ENCODE data around the gene CXorf65.
A peak's percentile ranks its signal among the peaks of the same experiment; 100 is the strongest.

The CXorf65 gene

DNA sequence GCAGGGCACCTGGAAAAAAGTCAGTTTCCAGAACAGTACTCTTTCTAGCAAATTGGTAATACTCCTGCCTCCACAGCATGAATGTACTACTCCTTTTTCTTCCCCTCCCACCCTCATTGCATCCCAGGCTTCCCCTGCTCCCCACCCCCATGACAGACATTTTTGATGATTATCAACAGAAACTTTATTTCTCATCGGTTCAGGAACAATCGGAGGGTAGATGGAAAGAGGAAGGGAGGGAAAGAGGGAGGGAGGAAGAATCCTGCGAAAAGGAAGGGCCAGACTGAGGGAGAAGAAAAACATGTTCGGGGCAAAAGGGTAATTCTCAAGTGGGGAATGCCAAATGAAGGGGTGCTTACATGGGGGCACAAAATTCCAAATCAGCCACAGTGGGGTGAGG lies 705 bp upstream of the CXorf65 start:
- no peak for DNase-seq (ENCODE audit: low spot score)

DNA sequence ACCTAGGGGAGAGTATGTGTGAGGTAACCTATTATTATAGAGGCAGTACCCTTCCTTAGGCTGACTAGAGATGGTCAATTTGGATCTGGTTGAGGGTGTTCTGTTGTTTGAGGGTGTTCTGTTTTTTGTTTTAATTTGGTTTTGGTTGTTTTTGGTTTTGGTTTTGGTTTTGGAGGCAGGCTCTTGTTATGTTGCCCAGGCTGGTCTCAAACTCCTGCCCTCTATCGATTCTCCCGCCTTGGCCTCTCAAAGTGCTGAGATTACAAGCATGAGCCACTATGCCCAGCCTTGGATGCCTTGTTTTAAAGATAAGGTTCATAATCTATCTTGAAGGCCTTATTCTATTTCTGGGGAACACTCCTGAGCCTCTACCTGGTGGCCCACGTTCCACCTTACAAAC lies 912 bp downstream of the CXorf65 start:
- DNase-seq (ENCODE audit: low spot score): no peak

DNA sequence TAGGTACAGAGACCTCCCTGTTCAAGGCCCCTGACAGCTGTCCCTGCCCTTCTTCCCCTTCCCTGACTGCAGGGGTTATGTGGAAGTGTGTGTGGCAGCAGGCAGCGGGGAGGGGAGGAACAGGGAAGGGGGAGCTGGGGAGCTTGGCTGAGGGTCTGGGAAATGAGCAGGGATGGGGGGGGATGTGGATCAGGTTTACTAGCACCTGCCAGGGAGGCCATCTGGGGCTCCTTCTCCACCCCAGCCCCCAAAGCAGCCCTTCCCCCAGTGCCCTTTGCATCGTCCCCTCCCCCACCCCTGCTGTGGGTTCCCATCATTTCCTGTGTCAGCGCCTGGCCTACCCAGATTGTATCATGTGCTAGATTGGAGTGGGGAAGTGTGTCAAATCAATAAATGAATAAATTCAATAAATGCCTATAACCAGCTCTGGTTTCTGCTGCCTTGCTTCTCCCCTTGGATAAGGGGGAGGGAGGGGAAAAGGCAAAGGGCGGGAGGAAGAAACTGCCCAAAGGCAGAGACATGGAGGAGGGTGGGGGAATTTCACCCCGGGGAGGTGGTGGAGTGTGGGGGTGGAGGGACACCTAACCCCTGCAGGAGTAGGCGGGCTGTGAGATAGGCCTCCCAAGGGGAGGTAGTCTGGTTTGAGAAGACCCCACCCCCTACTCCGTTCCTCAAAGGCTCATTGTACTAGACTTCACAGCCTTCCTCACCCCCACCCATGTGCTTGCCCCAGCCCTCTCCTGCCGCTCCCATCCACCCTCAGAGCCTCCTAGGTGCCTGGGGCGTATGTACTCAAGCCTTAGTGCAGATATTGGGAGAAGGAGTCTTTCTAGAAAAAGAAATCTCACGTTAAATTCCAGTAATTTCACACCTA lies 3.2 kb downstream of the CXorf65 start:
- DNase-seq (ENCODE audit: low spot score): peak; percentile 38

DNA sequence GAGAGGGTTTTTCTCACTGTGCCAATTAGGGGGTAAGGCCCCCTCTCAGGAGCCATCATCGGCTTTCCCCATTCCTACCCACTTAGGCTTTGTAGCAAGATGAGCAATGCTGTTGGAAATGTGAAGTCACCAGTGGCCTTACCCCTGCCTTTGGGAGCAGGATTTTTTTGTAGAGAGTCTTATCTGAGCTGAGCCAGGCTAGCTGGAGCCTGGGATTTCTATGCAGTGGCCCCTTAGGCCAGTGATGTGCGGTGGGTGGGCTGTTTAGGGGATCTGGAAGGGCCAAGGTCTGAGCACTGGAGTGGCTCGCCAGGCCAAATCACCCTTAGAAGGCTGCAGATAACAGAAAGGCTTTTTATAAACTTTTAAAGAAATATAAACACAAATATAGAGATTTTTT lies 4.2 kb downstream of the CXorf65 start:
- DNase-seq (ENCODE audit: low spot score): no peak

DNA sequence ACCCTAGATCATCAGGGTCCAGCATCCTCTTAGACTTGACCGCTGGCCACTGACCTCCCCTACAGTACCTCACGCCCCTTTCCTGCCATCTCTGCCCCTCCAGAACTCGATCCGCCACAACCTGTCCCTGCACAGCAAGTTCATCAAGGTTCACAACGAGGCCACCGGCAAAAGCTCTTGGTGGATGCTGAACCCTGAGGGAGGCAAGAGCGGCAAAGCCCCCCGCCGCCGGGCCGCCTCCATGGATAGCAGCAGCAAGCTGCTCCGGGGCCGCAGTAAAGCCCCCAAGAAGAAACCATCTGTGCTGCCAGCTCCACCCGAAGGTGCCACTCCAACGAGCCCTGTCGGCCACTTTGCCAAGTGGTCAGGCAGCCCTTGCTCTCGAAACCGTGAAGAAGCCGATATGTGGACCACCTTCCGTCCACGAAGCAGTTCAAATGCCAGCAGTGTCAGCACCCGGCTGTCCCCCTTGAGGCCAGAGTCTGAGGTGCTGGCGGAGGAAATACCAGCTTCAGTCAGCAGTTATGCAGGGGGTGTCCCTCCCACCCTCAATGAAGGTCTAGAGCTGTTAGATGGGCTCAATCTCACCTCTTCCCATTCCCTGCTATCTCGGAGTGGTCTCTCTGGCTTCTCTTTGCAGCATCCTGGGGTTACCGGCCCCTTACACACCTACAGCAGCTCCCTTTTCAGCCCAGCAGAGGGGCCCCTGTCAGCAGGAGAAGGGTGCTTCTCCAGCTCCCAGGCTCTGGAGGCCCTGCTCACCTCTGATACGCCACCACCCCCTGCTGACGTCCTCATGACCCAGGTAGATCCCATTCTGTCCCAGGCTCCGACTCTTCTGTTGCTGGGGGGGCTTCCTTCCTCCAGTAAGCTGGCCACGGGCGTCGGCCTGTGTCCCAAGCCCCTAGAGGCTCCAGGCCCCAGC lies 5.7 kb downstream of the CXorf65 start:
- DNase-seq (ENCODE audit: low spot score): no peak

DNA sequence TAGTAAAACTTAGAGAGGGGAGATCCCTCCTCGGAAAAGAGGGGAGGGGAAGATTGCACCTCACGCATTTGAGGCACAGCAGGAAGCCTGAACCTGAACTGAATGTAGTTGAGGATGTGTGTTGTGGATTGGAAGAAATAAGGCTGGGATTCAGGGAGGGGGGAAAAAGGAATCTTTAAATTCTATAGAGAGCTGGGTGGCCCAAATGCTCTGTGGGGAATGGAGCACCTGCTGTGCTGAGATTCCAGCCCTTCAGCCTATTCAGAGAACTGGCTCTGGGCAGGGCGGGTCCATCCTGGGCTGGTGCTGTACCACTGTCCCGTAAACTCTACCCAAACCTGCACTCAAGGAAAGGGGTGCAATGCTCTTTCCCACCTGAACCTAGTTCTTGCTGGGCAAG lies 6.8 kb downstream of the CXorf65 start:
- DNase-seq (ENCODE audit: low spot score): peak; percentile 13

DNA sequence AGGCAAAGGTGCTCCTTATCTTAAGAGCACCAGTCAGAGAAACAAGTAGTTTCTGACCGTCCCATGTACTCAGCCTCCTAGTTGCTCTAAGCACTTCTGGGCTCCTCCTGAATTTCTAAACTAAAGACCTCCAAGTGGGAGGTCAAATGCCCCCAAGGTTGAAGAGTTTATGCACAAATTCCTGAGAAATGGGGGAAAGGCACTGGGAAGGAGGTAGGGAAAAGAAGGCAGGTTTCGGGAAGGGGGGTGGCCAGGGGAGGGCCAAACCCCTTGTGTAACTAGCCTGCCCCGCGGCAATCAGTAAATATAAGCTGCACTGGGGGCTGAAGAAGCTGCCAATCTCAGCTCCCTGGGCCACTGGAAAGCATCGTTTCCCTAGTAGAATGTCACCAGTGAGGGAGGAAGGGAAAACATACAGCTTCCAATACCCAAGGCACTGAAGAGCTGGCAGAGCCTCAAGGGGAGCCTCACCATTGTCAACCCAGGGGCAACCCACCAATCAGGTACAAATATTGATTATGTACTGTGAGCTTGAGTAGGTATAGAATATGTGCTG lies 7.5 kb downstream of the CXorf65 start:
- no peak for DNase-seq (ENCODE audit: low spot score)

DNA sequence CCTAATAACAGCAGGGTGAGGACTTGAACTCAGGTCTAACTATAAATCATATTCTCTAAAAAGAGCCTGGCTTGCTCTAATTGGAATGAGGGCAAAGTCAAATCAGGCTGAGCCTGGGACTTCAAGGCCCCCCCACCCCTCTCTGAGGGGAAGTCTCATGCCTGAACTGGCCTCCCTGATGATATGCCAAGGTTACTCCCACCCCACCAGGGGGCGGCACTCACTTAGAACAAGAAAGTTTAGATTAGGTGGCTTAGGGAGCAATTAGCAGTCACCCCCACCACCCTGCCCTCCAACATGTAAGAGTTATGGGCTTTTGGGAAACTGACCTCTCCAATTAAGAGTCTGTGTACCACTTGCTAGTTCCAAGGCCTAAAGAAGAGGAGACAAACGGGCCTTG lies 8.2 kb downstream of the CXorf65 start:
- DNase-seq (ENCODE audit: low spot score): no peak

DNA sequence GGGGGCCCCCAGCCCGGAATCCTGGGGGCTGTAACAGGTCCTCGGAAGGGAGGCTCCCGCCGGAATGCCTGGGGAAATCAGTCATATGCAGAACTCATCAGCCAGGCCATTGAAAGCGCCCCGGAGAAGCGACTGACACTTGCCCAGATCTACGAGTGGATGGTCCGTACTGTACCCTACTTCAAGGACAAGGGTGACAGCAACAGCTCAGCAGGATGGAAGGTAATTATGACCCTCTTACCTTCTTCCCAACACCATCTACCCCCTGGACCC lies 9.8 kb downstream of the CXorf65 start:
- no peak for DNase-seq (ENCODE audit: low spot score)

DNA sequence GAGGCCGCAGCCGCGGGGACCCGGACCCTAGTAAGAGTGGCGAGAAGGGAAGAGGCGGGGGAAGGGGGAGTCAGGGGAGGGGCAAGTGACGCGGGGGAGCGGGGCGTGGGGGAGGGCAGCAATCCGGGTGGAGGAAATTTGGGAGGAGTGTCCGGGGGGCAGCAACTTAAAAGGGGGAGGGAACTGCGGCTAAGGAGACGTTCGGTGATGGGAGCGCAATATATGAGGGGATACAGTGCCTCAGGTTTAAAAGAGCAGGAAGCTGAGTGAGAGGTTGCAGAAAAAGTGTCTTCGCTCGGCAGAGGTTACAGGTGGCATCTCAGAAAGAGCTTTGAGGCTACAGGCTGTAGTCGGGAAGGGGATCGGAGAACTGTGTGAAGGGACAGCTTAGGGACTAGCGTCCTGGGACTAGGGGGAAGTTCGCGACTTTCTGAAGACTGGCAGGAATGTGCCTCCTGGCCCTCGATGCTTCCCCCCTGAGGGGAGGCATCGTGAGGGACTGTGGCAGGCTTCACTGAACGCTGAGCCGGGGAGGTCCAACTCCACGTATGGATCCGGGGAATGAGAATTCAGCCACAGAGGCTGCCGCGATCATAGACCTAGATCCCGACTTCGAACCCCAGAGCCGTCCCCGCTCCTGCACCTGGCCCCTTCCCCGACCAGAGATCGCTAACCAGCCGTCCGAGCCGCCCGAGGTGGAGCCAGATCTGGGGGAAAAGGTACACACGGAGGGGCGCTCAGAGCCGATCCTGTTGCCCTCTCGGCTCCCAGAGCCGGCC lies 10.4 kb downstream of the CXorf65 start:
- no peak for DNase-seq (ENCODE audit: low spot score)

DNA sequence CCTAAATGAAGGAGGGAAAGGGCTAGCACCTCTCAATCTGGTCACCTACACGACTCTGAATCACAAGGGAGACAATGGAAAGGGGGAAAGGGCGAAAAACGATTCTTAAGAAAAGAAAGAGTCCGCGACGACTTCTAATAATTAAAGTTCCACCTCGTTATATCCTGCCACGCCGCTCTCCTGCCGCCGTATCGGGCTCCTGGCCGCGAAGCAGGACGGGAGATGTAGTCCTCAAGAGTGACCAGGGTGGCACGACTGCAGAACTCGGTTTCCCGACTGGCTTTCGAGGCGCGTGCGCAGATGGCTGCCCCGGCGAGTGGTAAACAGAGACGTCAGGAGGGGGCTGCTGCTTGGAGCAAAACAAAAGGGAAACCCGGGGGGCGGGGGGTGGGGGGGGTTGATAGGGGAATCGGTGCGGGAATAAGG lies 11.0 kb downstream of the CXorf65 start, which contains the start of gene FOXO4:
FOXO4 (plus strand) TSS at position 297 of the 426 bp plus-strand sequence. CDS start 678 bp downstream, outside the sequence.
- DNase-seq (ENCODE audit: low spot score): peak; percentile 89

DNA sequence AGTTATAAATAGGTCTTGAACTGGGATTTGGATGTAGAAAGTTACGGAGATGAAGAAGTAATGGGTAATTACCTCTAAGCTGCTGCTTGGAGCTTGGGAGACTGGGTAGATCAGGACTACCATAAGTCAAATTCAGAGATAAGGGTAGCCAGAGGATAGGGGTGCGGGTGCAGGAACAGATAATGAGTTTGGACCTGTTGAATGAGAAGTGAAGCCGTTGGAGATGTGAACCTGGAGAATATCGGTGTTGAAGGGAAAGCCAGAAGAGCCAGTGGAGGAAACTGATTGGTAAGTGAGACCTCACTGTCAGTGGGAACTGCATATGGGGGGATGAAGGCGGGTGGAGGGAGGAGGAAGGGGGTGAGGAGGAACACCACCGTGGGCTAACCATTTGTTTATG lies 11.5 kb downstream of the CXorf65 start:
- no peak for DNase-seq (ENCODE audit: low spot score)

DNA sequence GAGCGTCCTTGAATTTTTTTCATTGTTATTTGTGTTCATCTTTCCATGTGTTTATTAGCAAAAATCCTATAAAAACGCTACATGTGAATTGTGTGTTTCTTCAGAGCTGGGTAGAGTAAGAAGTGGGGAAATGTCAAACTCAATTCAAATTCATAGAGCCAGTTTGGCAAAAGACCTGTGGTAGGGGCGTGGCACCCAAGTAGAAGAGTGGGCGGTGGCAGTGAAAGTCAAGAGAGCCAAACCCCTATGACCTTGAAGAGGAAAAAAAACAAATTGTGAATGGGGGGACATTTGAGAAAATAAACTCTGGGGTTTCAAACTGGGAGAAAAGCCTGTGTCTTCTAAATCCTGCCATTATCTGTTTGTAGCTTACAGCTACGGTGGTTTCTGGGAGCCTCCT lies 15.3 kb downstream of the CXorf65 start:
- DNase-seq (ENCODE audit: low spot score): no peak

DNA sequence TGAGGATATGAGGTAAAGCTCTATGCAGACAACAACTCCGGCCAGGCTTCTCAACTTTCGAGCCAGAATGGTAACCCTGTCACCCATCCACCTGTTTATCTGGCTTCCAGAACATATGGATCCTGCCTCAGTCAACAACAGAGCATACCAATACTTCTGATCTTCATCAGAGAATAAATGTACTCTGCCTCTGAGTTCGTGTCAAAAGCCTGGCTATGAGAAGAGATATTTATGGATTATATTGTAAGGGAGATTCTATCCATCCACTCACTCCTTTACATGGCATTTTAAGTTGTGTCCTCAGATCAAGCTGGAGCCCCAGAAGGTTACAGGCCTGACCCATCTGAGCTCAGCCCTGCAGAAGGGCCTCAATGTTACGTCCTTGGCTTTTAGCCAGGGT lies 20.6 kb downstream of the CXorf65 start:
- no peak for DNase-seq (ENCODE audit: low spot score)

DNA sequence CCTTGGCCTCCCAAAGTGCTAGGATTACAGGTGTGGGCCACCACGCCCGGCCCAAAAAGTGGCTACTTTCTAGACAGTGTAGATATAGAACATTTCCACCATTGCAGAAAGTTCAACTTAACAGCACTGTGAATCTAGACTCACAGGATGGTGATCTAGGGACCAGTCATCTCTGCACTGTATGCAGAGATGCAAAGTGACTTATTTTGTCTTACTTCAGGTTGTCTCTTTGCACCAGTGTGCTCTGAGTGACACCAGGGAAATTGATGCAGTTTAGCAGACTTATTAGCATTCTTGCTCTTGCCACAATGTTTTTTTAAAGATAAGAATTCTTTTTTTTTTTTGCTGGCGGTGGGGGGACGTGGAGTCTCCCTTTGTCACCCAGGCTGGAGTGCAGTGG lies 23.7 kb downstream of the CXorf65 start:
- no peak for DNase-seq (ENCODE audit: low spot score)

DNA sequence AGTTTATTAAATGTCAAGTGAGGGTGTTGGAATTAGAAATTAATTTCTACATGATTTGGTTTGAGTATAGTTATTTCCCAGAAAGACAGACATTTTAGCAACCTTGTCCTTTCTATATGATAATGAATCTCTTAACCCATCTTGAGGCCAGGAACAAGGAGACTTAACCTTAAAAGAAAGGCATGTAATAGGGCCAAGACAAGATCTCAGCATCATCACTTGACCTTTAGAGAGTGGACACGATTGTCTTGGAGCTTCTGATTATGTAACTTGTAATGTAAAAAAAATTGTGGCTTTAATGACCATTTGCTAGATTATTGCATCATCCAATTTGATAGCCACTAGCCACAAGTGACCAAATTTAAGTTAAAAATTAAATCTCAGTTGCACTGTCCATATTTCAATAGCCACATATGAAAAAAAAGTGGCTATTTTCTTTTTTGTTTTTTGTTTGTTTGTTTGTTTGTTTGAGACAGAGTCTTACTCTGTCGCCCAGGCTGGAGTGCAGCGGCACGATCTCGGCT lies 24.4 kb downstream of the CXorf65 start:
- no peak for DNase-seq (ENCODE audit: low spot score)

DNA sequence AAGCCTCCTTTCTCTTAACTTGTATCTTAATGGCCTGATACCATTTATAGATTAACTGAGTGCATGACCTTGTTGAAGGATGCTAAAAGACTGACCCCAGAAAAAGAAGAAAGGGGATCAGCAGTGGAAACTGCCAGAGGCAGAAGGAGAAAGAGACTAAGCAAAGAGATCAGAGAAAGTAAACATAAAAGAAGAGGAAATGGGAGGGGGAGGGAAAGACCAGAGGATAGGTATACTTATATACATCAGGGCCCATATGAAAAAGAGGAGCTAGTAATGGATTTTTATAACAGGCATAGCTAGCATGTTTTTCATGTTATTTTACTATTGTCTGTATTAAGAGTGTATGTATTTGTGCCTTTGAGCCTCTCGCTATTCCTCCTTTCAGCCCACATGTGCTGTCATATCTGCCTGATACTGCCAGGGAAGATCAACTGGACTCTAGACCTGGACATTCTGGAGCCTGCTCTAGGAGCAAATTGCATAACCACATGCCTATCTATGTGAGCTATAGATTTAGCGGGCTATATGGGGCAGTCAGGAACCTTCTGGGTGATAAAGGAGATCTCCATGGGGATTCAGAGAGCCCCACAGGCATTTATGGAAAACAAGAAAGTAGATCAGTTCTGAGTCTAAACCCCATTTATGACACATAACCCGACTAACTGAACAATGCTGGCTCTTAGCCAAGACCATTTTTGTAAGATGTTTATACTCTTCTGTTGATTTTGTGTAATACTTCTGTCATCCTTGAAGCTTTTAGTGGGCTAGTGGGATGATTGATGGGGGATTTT lies 25.0 kb downstream of the CXorf65 start:
- no peak for DNase-seq (ENCODE audit: low spot score)

DNA sequence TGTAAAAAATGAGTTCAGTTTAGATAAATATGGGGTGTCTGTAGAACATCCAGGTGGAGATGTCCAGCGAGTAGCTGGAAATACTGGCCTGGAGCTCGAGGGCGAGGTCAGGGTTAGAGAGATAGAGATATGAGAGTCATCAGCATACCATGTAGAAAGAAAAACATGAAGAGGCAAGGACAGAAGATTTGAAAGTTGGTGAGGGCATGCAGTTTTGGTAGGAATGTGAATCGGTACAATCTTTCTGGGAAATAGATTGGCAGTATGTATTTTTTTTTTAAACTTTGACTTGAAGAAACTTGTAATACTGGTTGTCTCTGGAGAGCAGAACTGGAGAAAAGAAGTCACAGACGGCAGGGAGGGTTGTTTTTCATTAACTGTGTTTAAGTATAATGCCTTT lies 36.0 kb downstream of the CXorf65 start:
- no peak for DNase-seq (ENCODE audit: low spot score)

DNA sequence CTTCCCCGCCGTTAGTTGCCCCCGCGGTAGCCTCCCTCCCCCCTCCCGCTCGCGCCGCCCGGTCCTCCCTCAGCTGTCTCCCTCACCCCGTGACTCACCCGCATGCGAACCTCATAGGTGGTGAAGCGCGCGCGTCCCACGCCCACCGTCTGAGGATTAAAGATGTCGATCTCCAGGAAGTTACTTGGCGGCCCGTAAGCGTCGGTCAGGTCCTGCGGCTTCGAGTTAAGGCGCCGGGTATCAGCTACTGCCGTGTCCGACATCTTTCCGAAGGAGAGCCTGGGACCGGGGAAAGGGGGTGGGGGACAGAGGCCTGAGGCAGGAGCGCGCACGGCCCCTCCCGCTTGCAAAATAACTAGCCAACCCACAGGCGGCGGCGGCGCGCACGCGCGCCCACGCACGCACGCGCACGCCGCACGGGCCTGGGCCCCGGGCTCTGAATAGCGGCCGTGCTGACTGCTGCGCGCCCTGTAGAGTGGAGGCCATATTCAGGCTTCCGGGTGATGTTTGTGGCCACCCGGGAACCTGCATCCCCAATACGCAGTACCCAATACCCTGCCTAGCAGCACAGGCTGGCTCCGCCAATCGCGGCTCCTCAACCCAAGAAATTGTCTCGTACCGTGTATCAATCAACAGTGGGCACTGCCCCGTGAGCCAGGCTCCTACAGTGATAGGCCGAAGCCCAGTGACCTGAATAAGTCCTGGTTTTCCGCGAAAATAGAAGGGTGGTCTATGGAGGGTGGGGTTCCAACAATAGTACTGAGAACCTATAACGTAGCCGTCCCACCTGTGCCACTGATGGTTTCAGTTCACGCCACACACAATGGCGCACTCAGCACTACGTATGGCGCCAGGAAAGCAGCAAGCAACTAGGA lies 38.3 kb downstream of the CXorf65 start, which contains the start of gene SNX12:
SNX12 (minus strand) TSS at position 291 of the 875 bp plus-strand sequence; CDS start at position 263, 28 bp downstream.
- DNase-seq (ENCODE audit: low spot score): peak; percentile 82

DNA sequence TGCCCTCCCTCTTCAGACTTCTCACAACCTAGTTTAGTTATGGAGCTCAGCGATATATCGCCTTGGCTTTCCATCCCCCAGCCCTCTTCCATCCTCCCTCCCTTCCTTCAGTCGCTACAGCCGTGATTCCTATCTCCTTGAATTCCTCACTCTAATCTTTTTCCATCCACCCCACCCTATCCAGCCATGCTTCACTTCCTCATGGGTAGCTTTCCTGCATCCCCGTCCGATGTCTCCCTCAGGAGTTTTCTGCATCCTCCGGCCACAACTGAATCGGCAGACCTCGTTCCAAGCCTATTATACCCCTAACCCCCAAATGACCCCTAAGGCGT lies 38.9 kb downstream of the CXorf65 start:
- no peak for DNase-seq (ENCODE audit: low spot score)

Data from iPS-NIHi11 (cell line).